Activated CD8-positive, alpha-beta T cell treated with anti-CD3 and anti-CD28 coated beads, Interleukin-2, amount 10 ng/mL, durations not matched to agents 7 days and 5 days (primary cell): ENCODE measurements around the gene CDK11A. TPM values are rescaled to one million over a fixed set of nuclear protein-coding genes. Genes with fewer than 3 reads are reported as not detected.
"Not testable (repeated sequence)": the region's sequence is repeated elsewhere in the genome, so short reads cannot be mapped to it uniquely, and the experiment has no call there.

ENCODE experiments used
- ATAC-seq: fragments of 150-1000 bp; cut with Tn5 transposase; one replicate; pipeline ENCODE4 v1.10.0; 2021; ENCODE audit warnings: moderate library complexity
- CTCF ChIA-PET: fragments of 350-600 bp; sonication (Branson Sonifier 250); formaldehyde crosslinking; loops from one replicate; lab custom pipeline; 2021; ENCODE audit warnings: antibody characterized with exemption; lab: Charles Lee
- POLR2A ChIA-PET: fragments of 350-600 bp; sonication (Branson Sonifier 250); formaldehyde crosslinking; loops from one replicate; lab custom pipeline; 2021; ENCODE audit warnings: antibody characterized with exemption; lab: Charles Lee
- DNase-seq: peaks from one replicate; pipeline ENCODE4 v3.0.0-alpha.2; 2020
- H3K27ac Mint-ChIP-seq: one replicate; pipeline ENCODE4 v1.8.0; 2021; ENCODE audit warnings: mild to moderate bottlenecking, mixed read lengths
- H3K27me3 Mint-ChIP-seq: one replicate; pipeline ENCODE4 v1.8.0; 2021; ENCODE audit warnings: low read depth, mixed read lengths
- H3K36me3 Mint-ChIP-seq: one replicate; pipeline ENCODE4 v1.8.0; 2021; ENCODE audit warnings: low read depth, mixed read lengths
- H3K4me1 Mint-ChIP-seq: one replicate; pipeline ENCODE4 v1.8.0; 2021; ENCODE audit warnings: low read depth, mixed read lengths
- H3K4me3 Mint-ChIP-seq: one replicate; pipeline ENCODE4 v1.8.0; 2021; ENCODE audit warnings: mild to moderate bottlenecking, mixed read lengths
- H3K9me3 Mint-ChIP-seq: one replicate; pipeline ENCODE4 v1.8.0; 2022; ENCODE audit warnings: mixed read lengths; ENCODE audit not compliant: insufficient read depth
- total RNA-seq, 2 experiments: library from RNA; stranded (reverse); gene quantifications; one replicate each; pipeline ENCODE4 v1.2.3, GENCODE V29; 2021

The CDK11A gene
- total RNA-seq, 2 experiments from 2014 or later, result 83.6 to 85.8 TPM

GRCh38 chr1:1687846-1688245 is 36.3 kb downstream of the CDK11A start:
- DNase-seq, result peak; percentile 5
- ChIA-PET POLR2A (no interaction called here), CTCF (no interaction called here)
- H3K4me1 Mint-ChIP-seq, result peaks cover 7% of the 10 kb centered on the region
- H3K4me3 Mint-ChIP-seq, result no peak overlapping the region
- no peaks in the 10 kb centered on the region for H3K27me3 Mint-ChIP-seq
- peaks cover 18% of the 10 kb centered on the region for H3K36me3 Mint-ChIP-seq
- H3K9me3 Mint-ChIP-seq, result no peaks in the 10 kb centered on the region
- no peak for ATAC-seq
- H3K27ac Mint-ChIP-seq, result no peak overlapping the region

DNA sequence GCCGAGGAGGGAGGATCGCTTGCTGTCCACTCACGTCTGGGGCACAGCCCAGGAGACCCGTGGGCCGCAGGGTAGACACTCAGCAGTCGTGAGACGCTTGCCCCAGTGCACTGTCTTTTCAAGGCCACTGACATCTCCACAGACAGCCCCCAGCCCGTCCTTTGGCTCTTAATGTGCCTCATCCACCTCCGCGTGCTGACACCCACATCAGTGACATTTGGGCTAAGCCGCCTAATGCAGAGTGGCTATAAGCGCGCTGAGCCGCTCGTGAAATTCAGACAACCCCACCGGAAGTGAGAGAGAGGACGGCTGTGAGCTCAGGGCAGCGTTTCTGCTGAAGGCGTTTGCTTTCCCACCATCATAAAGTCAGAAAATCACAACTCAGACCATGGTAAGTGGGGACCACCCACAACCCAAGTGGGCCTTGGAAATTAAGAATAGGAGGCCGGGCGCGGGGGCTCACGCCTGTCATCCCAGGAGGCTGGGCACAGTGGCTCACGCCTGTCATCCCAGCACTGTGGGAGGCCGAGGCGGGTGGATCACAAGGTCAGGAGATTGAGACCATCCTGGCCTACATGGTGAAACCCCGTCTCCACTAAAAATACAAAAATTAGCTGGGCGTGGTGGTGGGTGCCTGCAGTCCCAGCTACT is 40.0 kb downstream of the CDK11A start:
- no peak overlapping the region for H3K27ac Mint-ChIP-seq
- CTCF ChIA-PET, result no interaction called here
- no peaks in the 10 kb centered on the region for H3K27me3 Mint-ChIP-seq
- peaks cover 10% of the 10 kb centered on the region for H3K4me1 Mint-ChIP-seq
- H3K9me3 Mint-ChIP-seq, result no peaks in the 10 kb centered on the region
- ATAC-seq (no peak), DNase-seq (no peak)
- H3K36me3 Mint-ChIP-seq, result peaks cover 15% of the 10 kb centered on the region
- H3K4me3 Mint-ChIP-seq, result no peak overlapping the region
- POLR2A ChIA-PET, result no interaction called here

DNA sequence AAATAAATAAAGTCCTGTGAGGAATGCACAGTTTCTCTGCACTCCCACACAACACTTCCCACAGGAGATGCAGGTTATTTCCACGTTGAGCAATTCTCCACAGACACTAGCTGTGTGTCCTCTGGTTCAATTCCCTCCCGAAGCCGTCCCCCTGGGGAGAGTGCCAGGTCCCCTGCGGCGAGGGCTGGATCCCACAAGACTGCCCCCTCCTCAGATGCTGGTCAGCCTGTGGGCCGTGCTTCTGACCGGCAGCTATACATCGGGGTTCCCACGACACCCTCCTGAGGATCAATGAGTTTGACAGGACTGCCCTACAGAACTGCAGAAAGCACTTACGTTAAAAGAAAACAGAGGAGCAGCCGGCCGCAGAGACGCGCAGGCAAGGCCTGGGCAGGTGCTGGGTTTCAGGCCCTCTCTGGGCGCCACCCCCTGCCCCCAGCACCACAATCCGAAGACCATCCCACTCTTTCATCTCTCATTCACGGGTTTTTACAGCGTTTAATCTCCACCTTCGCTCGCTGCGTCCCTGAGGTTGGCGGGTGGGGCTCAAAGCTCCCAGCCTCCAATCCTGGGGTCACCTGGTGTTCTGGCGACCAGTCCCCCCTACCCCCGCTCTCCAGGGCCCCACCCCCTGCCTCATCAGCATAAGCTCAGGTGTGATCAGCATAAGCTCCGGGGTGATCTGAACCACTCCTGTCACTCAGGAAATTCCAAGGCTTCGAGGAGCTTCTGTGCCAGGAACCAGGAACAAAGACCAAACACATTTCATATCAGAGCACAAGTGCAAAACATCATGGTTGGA is 40.9 kb downstream of the CDK11A start:
- Mint-ChIP-seq H3K36me3 (peaks cover 11% of the 10 kb centered on the region), H3K4me1 (peaks cover 14% of the 10 kb centered on the region), H3K4me3 (no peak overlapping the region), H3K9me3 (no peaks in the 10 kb centered on the region), H3K27ac (peak overlapping the region; percentile 20), H3K27me3 (no peaks in the 10 kb centered on the region)
- POLR2A ChIA-PET, result interaction anchor here (0.6 kb wide), 1 partner anchor 31 kb away, joined by 4 read pairs; no protein-coding TSS in a partner anchor
- ATAC-seq, result no peak
- DNase-seq, result peak; percentile 17
- CTCF ChIA-PET, result no interaction called here

GRCh38 chr1:1680912-1681273 is 43.3 kb downstream of the CDK11A start:
- Mint-ChIP-seq H3K4me3 (no peak overlapping the region), H3K4me1 (peaks cover 27% of the 10 kb centered on the region), H3K27me3 (no peaks in the 10 kb centered on the region), H3K36me3 (peaks cover 16% of the 10 kb centered on the region), H3K27ac (no peak overlapping the region), H3K9me3 (no peaks in the 10 kb centered on the region)
- ATAC-seq (no peak), DNase-seq (peak; percentile 8)
- ChIA-PET POLR2A (interaction anchor here (1.1 kb wide), 1 partner anchor 44 kb away, joined by 3 read pairs; the partner anchor contains the start of gene CDK11A), CTCF (no interaction called here)

DNA sequence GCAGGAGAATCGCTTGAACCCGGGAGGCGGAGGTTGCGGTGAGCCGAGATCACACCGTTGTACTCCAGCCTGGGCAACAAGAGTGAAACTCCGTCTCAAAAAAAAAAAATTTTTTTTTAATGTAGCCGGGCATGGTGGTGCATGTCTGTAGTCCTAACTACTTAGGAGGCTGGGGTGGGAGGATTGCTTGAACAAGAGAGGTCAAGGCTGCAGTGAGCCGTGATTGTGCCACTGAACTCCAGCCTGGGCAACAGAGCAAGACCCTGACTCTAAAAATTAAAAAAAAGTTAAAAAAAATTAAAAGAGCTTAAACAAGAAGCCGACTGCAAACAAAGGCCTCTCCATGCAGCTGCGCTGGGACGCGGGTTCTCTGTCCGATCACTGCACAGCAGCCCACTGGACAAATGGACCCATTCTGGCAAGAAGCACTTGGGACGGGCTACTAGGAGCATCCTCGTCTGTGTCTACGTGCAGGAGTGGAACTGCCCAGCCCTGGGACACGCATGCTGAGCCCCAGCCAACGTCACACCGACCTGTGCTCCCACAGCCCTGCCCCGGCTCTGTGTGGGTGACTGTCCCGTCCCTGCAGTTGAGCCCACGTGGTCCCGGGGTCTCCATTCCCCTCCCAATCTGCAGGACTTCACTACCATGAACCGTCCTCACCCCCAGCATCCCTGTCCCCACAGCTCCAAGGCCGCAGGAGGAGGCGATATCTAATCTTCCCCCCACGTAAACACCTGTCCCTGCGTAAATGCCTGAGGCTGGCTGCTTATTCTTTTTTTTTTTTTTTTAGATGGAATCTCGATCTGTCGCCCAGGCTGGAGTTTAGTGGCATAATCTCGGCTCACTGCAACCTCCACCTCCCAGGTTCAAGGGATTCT is 43.9 kb downstream of the CDK11A start:
- DNase-seq, result peak; percentile 17
- CTCF ChIA-PET, result interaction anchor here (2.2 kb wide), 1 partner anchor 11 kb away, joined by 14 read pairs; no protein-coding TSS in a partner anchor
- Mint-ChIP-seq H3K4me3 (no peak overlapping the region), H3K27me3 (no peaks in the 10 kb centered on the region), H3K36me3 (peaks cover 14% of the 10 kb centered on the region), H3K9me3 (no peaks in the 10 kb centered on the region), H3K4me1 (peaks cover 25% of the 10 kb centered on the region), H3K27ac (no peak overlapping the region)
- POLR2A ChIA-PET, result interaction anchor here (1.1 kb wide), 1 partner anchor 44 kb away, joined by 3 read pairs; the partner anchor contains the start of gene CDK11A
- ATAC-seq, result no peak

- Mint-ChIP-seq H3K27ac (peak overlapping the region; percentile 98), H3K36me3 (peaks cover 20% of the 10 kb centered on the region), H3K9me3 (no peaks in the 10 kb centered on the region), H3K4me3 (peak overlapping the region; percentile 89), H3K27me3 (no peaks in the 10 kb centered on the region), H3K4me1 (peaks cover 26% of the 10 kb centered on the region)
- CTCF ChIA-PET, result interaction anchor here (0.7 to 2.2 kb wide), 17 partner anchors 9 to 230 kb away, joined by 3 to 20 read pairs (median 4); partner anchors contain the start of gene MIB2
- DNase-seq, result peak; percentile 88
- ATAC-seq, result peak; percentile 82
- POLR2A ChIA-PET, result interaction anchor here (0.6 to 2.1 kb wide), 9 partner anchors 9 to 309 kb away, joined by 3 to 10 read pairs (median 4); partner anchors contain the start of gene MIB2
Measured at GRCh38 chr1:1678581-1679380, 45.4 kb downstream of the CDK11A start.

DNA sequence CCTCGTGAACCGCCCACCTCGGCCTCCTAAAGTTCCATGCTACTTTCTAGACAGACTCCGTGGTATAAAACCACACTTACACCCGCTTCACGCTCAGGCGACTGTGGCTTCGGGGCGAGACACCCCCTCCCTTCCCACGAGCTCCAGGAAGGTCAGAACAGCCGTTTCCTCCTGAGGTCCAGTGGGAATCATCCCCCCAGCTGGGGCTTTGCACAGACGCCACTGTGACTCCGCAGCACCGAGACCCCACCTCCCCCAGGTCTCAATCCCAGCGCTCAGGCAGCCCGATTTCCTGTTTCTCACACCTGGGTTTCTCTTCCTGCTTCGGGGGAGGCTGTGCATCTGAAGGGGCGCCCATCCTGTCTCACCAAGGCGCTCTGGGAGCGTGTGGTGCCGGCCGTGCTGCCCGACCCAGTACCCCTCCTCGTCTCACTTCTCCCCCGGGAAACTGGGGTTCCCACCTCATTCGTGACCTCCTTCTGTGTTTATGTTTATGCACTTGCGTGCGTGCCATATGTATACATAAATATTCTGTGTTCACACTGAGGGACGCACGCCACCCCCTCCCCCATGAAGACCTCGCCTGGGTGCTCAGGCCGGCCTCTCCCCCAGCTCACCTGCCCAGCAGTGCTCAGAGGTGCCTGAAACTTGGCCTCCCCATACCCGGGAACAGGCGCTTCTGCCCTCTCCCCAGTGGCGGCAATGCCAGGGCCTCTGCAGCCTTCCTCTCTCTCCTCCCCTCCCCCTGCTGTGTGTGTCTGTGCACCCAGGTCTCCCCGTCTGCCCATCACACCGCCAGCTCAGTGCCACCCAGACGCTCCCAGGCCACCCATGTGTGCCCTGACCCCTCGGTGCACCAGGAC is 46.2 kb downstream of the CDK11A start:
- peaks cover 26% of the 10 kb centered on the region for H3K4me1 Mint-ChIP-seq
- H3K36me3 Mint-ChIP-seq, result peaks cover 19% of the 10 kb centered on the region
- DNase-seq (peak; percentile 70), ATAC-seq (peak; percentile 69)
- peak overlapping the region; percentile 98 for H3K27ac Mint-ChIP-seq
- ChIA-PET CTCF (interaction anchor here (0.7 to 2.2 kb wide), 17 partner anchors 9 to 231 kb away, joined by 3 to 20 read pairs (median 4); partner anchors contain the start of gene MIB2), POLR2A (interaction anchor here (0.6 to 2.1 kb wide), 9 partner anchors 8 to 302 kb away, joined by 3 to 10 read pairs (median 3); partner anchors contain the start of genes AURKAIP1 and MIB2)
- no peaks in the 10 kb centered on the region for H3K9me3 Mint-ChIP-seq
- no peaks in the 10 kb centered on the region for H3K27me3 Mint-ChIP-seq
- peak overlapping the region; percentile 89 for H3K4me3 Mint-ChIP-seq

DNA sequence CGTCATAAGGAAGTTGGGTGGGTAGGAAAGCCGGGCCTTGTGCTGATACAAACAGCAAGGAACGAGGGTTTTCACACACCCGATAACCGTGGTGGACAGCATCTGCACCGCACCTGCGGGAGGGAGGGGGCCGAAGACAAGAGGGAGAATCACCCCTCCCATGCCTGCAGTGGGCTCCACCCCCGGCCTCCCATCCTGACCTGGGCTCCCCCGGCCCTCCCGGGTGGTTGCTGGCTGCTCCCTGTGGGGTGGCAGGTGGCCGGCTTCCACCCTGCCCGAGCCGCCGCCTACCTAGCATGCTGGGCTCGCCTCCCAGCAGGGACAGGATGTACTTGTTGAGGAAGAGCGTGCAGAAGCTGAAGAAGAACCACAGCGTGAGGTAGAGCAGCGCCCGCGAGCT is 48.1 kb downstream of the CDK11A start:
- POLR2A ChIA-PET, CTCF ChIA-PET, H3K27me3 Mint-ChIP-seq, H3K9me3 Mint-ChIP-seq, H3K4me3 Mint-ChIP-seq, ATAC-seq, H3K27ac Mint-ChIP-seq, DNase-seq: not testable (repeated sequence)
- Mint-ChIP-seq H3K4me1 (peaks cover 26% of the 10 kb centered on the region), H3K36me3 (peaks cover 27% of the 10 kb centered on the region)

GRCh38 chr1:1675218-1675617 is 48.9 kb downstream of the CDK11A start:
- DNase-seq, POLR2A ChIA-PET, CTCF ChIA-PET, H3K9me3 Mint-ChIP-seq, H3K4me3 Mint-ChIP-seq, H3K27me3 Mint-ChIP-seq, H3K27ac Mint-ChIP-seq, ATAC-seq: not testable (repeated sequence)
- H3K4me1 Mint-ChIP-seq, result peaks cover 26% of the 10 kb centered on the region
- H3K36me3 Mint-ChIP-seq, result peaks cover 29% of the 10 kb centered on the region

DNA sequence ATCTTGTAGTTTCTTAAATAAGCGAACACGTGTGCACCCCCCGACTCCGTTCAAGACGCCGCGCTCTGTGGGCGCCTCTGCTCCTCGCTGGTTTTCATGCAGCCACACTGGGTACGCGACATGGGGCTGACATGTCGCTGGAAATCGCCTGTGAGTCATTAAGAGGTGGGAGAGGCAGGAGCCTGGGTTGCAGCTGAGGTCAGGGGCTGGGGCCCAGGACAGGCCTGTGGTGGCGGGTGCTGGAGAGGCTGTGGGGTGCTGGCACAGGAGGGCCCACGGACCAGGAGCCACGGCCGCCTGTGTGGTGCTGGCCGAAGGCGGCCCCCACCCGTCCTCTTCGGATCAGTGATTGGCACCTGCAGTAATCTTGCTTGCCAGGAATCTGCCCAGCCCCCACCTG is 49.4 kb downstream of the CDK11A start:
- peaks cover 28% of the 10 kb centered on the region for H3K4me1 Mint-ChIP-seq
- POLR2A ChIA-PET, ATAC-seq, H3K27ac Mint-ChIP-seq, CTCF ChIA-PET, H3K9me3 Mint-ChIP-seq, H3K27me3 Mint-ChIP-seq, H3K4me3 Mint-ChIP-seq, DNase-seq: not testable (repeated sequence)
- H3K36me3 Mint-ChIP-seq, result peaks cover 32% of the 10 kb centered on the region
